HCT116 (cell line): ENCODE measurements around the gene SMYD3.

Experiments
- CTCF ChIP-seq, 3 experiments: fragments of 200-600 bp in 1 of 3; sonication (generic) in 1 of 3; IDR thresholded peaks in 2 of 3; conservative IDR thresholded peaks in 1 of 3; 2 replicates each; pipeline ENCODE4 v1.5.1; 2012 to 2017; ENCODE audit warnings: low read depth in 2 of 3, low read length in 2 of 3, antibody characterized with exemption in 1 of 3, borderline replicate concordance in 1 of 3, control low read depth in 1 of 3, mild to moderate bottlenecking in 1 of 3, mixed read lengths in 1 of 3, mixed run types in 1 of 3, moderate library complexity in 1 of 3; ENCODE audit not compliant: insufficient read depth in 1 of 3
- ELF1 ChIP-seq: IDR thresholded peaks from 2 replicates; pipeline ENCODE4 v1.6.1; 2012; ENCODE audit warnings: low read depth, borderline replicate concordance
- EZH2 ChIP-seq: fragments of 200-600 bp; sonication (generic); IDR thresholded peaks from 2 replicates; pipeline ENCODE4 v1.6.1; 2017; ENCODE audit warnings: antibody characterized with exemption, mixed run types
- FOSL1 ChIP-seq: IDR thresholded peaks from 2 replicates; pipeline ENCODE4 v1.6.1; 2012; ENCODE audit warnings: low read depth
- POLR2A ChIP-seq: IDR thresholded peaks from 2 replicates; pipeline ENCODE4 v1.7.0; 2011; ENCODE audit warnings: borderline replicate concordance; ENCODE audit not compliant: insufficient read depth, insufficient read length; ENCODE audit errors: extremely low read depth
- RAD21 ChIP-seq: IDR thresholded peaks from 2 replicates; pipeline ENCODE4 v1.6.1; 2012; ENCODE audit warnings: low read depth, mild to moderate bottlenecking
- TF ChIP-seq, protein P1 (sequence below): IDR thresholded peaks from 2 replicates; pipeline ENCODE4 v1.6.1; 2011; ENCODE audit warnings: mild to moderate bottlenecking, low read length, moderate library complexity; ENCODE audit not compliant: insufficient replicate concordance; ENCODE audit errors: extremely low read depth
- TF ChIP-seq, protein P2 (sequence below): IDR thresholded peaks from 2 replicates; pipeline ENCODE4 v1.6.1; 2012; ENCODE audit warnings: low read depth

- TF ChIP-seq CTCF (IDR thresholded peaks at IDR 0.05 in 2 of 3, conservative IDR thresholded peaks at IDR 0.05 in 1 of 3; ENCODE audit: borderline replicate concordance in 1 of 3, insufficient read depth in 1 of 3, low read depth in 2 of 3, low read length in 2 of 3) (no peak), EZH2 (no peak), FOSL1 (no peak), POLR2A (no peak), RAD21 (no peak), ELF1 (no peak)
- TF ChIP-seq, protein P1, sequence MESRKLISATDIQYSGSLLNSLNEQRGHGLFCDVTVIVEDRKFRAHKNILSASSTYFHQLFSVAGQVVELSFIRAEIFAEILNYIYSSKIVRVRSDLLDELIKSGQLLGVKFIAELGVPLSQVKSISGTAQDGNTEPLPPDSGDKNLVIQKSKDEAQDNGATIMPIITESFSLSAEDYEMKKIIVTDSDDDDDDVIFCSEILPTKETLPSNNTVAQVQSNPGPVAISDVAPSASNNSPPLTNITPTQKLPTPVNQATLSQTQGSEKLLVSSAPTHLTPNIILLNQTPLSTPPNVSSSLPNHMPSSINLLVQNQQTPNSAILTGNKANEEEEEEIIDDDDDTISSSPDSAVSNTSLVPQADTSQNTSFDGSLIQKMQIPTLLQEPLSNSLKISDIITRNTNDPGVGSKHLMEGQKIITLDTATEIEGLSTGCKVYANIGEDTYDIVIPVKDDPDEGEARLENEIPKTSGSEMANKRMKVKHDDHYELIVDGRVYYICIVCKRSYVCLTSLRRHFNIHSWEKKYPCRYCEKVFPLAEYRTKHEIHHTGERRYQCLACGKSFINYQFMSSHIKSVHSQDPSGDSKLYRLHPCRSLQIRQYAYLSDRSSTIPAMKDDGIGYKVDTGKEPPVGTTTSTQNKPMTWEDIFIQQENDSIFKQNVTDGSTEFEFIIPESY = no peak
- TF ChIP-seq, protein P2, sequence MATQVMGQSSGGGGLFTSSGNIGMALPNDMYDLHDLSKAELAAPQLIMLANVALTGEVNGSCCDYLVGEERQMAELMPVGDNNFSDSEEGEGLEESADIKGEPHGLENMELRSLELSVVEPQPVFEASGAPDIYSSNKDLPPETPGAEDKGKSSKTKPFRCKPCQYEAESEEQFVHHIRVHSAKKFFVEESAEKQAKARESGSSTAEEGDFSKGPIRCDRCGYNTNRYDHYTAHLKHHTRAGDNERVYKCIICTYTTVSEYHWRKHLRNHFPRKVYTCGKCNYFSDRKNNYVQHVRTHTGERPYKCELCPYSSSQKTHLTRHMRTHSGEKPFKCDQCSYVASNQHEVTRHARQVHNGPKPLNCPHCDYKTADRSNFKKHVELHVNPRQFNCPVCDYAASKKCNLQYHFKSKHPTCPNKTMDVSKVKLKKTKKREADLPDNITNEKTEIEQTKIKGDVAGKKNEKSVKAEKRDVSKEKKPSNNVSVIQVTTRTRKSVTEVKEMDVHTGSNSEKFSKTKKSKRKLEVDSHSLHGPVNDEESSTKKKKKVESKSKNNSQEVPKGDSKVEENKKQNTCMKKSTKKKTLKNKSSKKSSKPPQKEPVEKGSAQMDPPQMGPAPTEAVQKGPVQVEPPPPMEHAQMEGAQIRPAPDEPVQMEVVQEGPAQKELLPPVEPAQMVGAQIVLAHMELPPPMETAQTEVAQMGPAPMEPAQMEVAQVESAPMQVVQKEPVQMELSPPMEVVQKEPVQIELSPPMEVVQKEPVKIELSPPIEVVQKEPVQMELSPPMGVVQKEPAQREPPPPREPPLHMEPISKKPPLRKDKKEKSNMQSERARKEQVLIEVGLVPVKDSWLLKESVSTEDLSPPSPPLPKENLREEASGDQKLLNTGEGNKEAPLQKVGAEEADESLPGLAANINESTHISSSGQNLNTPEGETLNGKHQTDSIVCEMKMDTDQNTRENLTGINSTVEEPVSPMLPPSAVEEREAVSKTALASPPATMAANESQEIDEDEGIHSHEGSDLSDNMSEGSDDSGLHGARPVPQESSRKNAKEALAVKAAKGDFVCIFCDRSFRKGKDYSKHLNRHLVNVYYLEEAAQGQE = no peak
Observed at GRCh38 chr1:246483569-246483933, 23.5 kb downstream of the SMYD3 start.
